Upper lobe of left lung (tissue), 4 donors: ENCODE data around the gene SCP2.

Experiments
- EP300 ChIP-seq, 4 donors: sonication (generic); formaldehyde crosslinking; IDR thresholded peaks; one replicate each; pipeline ENCODE4 v1.5.1; 2017; ENCODE audit warnings: antibody characterized with exemption in 4 of 4, control low read depth in 2 of 4
- POLR2A ChIP-seq, 4 donors: fragments of 450-650 bp; IDR thresholded peaks; one replicate each; pipeline ENCODE4 v1.5.1; 2016 to 2017; ENCODE audit warnings: antibody characterized with exemption in 4 of 4, mild to moderate bottlenecking in 2 of 4
- POLR2AphosphoS5 ChIP-seq, 2 donors: sonication (generic); formaldehyde crosslinking; IDR thresholded peaks; one replicate each; pipeline ENCODE4 v1.5.1; 2017; ENCODE audit warnings: antibody characterized with exemption in 2 of 2
- TF ChIP-seq, protein P1 (sequence below), 6 experiments: fragments of 450-650 bp in 4 of 6; fragments of 200-600 bp in 2 of 6; sonication (generic) in 2 of 6; IDR thresholded peaks; one replicate each; pipeline ENCODE4 v1.5.1; 2016 to 2019; ENCODE audit warnings: antibody characterized with exemption in 6 of 6

DNA sequence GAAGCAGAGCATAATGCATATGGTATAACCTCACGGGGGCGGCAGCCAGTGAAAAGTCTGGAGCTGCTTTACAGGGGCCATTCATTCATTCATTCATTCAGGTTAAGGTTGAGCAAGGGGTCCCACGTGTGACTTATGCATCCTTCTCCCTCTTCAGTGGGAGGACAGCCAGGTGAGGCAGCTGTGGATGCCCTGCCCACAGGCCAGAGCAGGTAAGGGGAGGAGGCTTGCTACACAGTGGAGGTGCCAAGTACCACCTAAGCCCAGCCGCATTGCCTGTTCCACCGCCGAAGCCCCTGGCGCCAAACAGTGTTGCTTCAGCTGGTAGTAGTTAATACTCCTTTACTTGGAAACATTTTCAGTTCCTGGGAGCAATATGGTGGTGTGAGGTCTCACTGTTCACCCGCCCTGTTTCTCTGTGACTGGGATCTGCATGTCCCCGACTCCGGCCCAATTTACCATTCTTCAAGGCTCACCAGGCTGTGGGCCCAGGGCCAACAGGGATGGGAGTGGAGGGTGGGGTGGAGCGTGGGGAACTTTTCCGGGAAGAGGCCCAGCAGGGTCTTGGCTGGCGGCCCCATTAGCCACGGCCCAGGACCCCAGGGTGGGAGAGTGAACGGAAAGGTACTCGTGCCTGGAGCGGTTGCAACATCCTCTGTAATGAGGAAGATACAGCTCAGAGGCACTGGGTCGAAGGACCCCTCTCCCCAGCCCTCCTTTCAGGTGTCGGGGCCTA, 134.2 kb downstream of the SCP2 start:
- TF ChIP-seq POLR2AphosphoS5 (IDR thresholded peaks at IDR 0.05) (no peak), POLR2A (IDR thresholded peaks at IDR 0.05) (no peak), EP300 (IDR thresholded peaks at IDR 0.05) (no peak)
- TF ChIP-seq, protein P1, sequence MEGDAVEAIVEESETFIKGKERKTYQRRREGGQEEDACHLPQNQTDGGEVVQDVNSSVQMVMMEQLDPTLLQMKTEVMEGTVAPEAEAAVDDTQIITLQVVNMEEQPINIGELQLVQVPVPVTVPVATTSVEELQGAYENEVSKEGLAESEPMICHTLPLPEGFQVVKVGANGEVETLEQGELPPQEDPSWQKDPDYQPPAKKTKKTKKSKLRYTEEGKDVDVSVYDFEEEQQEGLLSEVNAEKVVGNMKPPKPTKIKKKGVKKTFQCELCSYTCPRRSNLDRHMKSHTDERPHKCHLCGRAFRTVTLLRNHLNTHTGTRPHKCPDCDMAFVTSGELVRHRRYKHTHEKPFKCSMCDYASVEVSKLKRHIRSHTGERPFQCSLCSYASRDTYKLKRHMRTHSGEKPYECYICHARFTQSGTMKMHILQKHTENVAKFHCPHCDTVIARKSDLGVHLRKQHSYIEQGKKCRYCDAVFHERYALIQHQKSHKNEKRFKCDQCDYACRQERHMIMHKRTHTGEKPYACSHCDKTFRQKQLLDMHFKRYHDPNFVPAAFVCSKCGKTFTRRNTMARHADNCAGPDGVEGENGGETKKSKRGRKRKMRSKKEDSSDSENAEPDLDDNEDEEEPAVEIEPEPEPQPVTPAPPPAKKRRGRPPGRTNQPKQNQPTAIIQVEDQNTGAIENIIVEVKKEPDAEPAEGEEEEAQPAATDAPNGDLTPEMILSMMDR (IDR thresholded peaks at IDR 0.05) = no peak
